HCT116 (cell line): ENCODE measurements around the gene OR4K2. TPM values are rescaled to one million over a fixed set of nuclear protein-coding genes. Genes with fewer than 3 reads are reported as not detected.

Experiments
- ATAC-seq: fragments of 200-7000 bp; cut with Tn5 transposase; 2 replicates; pipeline ENCODE4 v1.9.1; 2020; ENCODE audit warnings: mild to moderate bottlenecking, moderate library complexity
- BruUV-seq: library from RNA; stranded (reverse); fragments of 400-500 nt; replicated peaks from 2 replicates; lab custom pipeline; 2021; lab: Mats Ljungman, UMichigan
- CTCF ChIA-PET: fragments of 300-600 bp; sonication (Branson Sonifier 250); formaldehyde crosslinking; loops from one replicate; lab custom pipeline; 2021; ENCODE audit warnings: antibody characterized with exemption; lab: Charles Lee
- POLR2A ChIA-PET: fragments of 300-600, 350-600 bp; sonication (Branson Sonifier 250); formaldehyde crosslinking; loops from one replicate; lab custom pipeline; 2021; ENCODE audit warnings: antibody characterized with exemption; lab: Charles Lee
- RAD21 ChIA-PET, 2 experiments: fragments of 300-600 bp; sonication (Branson Sonifier 250); formaldehyde crosslinking; loops; one replicate each; lab custom pipeline; 2023; ENCODE audit warnings: low total read pairs in 2 of 2; ENCODE audit not compliant: uncharacterized antibody in 2 of 2, unreplicated experiment in 2 of 2, low non-redundant PET in 1 of 2; lab: Charles Lee
- DNase-seq: peaks from one replicate; pipeline ENCODE4 v3.0.0-alpha.2; 2010; ENCODE audit warnings: low read depth, low spot score
- H2AFZ ChIP-seq: fragments of 200-600 bp; shearing (Covaris generic), sonication (generic); 2 replicates; pipeline ENCODE4 v1.6.1; 2017; ENCODE audit warnings: low read depth, mixed run types, mixed read lengths, antibody characterized with exemption, low read length; ENCODE audit not compliant: poor library complexity, severe bottlenecking
- H3K27ac ChIP-seq: 2 replicates; pipeline ENCODE4 v1.5.1; 2012; ENCODE audit warnings: low read depth, low read length
- H3K27me3 ChIP-seq: fragments of 200-600 bp; sonication (generic); 2 replicates; pipeline ENCODE4 v1.6.1; 2016; ENCODE audit warnings: mixed run types, low read length, mixed read lengths; ENCODE audit not compliant: insufficient read depth
- H3K36me3 ChIP-seq, 2 experiments: fragments of 200-500 bp in 1 of 2; fragments of 200-600 bp in 1 of 2; sonication (Bioruptor generic) in 1 of 2; sonication (generic) in 1 of 2; 2 replicates each; pipeline versions ENCODE4 v1.5.1 to v1.6.1; 2014 to 2016; ENCODE audit warnings: low read length in 2 of 2, inconsistent platforms in 1 of 2, mixed read lengths in 1 of 2, mixed run types in 1 of 2; ENCODE audit not compliant: insufficient read depth in 2 of 2, control insufficient read depth in 1 of 2
- H3K4me1 ChIP-seq, 2 experiments: fragments of 200-600 bp in 1 of 2; sonication (generic) in 1 of 2; 2 replicates each; pipeline versions ENCODE4 v1.5.1 to v1.6.1; 2012 to 2017; ENCODE audit warnings: low read length in 2 of 2, inconsistent platforms in 1 of 2, mild to moderate bottlenecking in 1 of 2, mixed read lengths in 1 of 2, mixed run types in 1 of 2, moderate library complexity in 1 of 2; ENCODE audit not compliant: insufficient read depth in 2 of 2, control insufficient read depth in 1 of 2
- H3K4me2 ChIP-seq: fragments of 200-600 bp; sonication (generic); 2 replicates; pipeline ENCODE4 v1.6.1; 2017; ENCODE audit warnings: mixed run types, low read length, mixed read lengths
- H3K4me3 ChIP-seq, 2 experiments: fragments of 200-600 bp in 1 of 2; sonication (generic) in 1 of 2; replicated peaks in 1 of 2; 2 replicates each; pipeline ENCODE4 v1.5.1; 2011 to 2016; ENCODE audit warnings: low read length in 2 of 2, control low read depth in 1 of 2, low read depth in 1 of 2, mild to moderate bottlenecking in 1 of 2, mixed read lengths in 1 of 2, mixed run types in 1 of 2
- H3K79me2 ChIP-seq: fragments of 200-600 bp; sonication (generic); 2 replicates; pipeline ENCODE4 v1.6.1; 2017; ENCODE audit warnings: mild to moderate bottlenecking, mixed run types, low read length, moderate library complexity, mixed read lengths; ENCODE audit not compliant: insufficient read depth
- H3K9ac ChIP-seq: fragments of 200-600 bp; sonication (generic); 2 replicates; pipeline ENCODE4 v1.6.1; 2016; ENCODE audit warnings: low read length, mixed read lengths
- H3K9me2 ChIP-seq: fragments of 200-600 bp; sonication (generic), shearing (Covaris generic); 2 replicates; pipeline ENCODE4 v1.6.1; 2017; ENCODE audit warnings: mixed run types, mild to moderate bottlenecking, moderate library complexity; ENCODE audit not compliant: insufficient read depth
- H3K9me3 ChIP-seq, 2 experiments: fragments of 200-500 bp in 1 of 2; fragments of 200-600 bp in 1 of 2; sonication (Bioruptor generic) in 1 of 2; sonication (generic) in 1 of 2; 2 replicates each; pipeline ENCODE4 v1.6.1; 2014 to 2017; ENCODE audit warnings: low read length in 2 of 2, mixed read lengths in 2 of 2, inconsistent platforms in 1 of 2, low read depth in 1 of 2, mild to moderate bottlenecking in 1 of 2, mixed run types in 1 of 2, moderate library complexity in 1 of 2; ENCODE audit not compliant: control insufficient read depth in 1 of 2, insufficient read depth in 1 of 2
- H4K20me1 ChIP-seq: fragments of 200-600 bp; sonication (generic), shearing (Covaris generic); 2 replicates; pipeline ENCODE4 v1.6.1; 2017; ENCODE audit warnings: mixed run types, mild to moderate bottlenecking, moderate library complexity; ENCODE audit not compliant: insufficient read depth
- CBX3 ChIP-seq: IDR thresholded peaks from 2 replicates; pipeline ENCODE4 v1.6.1; 2012; ENCODE audit warnings: low read depth
- EGR1 ChIP-seq: IDR thresholded peaks from 2 replicates; pipeline ENCODE4 v1.6.1; 2012; ENCODE audit warnings: low read depth
- ELF1 ChIP-seq: IDR thresholded peaks from 2 replicates; pipeline ENCODE4 v1.6.1; 2012; ENCODE audit warnings: low read depth, borderline replicate concordance
- EZH2 ChIP-seq: fragments of 200-600 bp; sonication (generic); IDR thresholded peaks from 2 replicates; pipeline ENCODE4 v1.6.1; 2017; ENCODE audit warnings: antibody characterized with exemption, mixed run types
- EZH2phosphoT487 ChIP-seq: fragments of 200-600 bp; IDR thresholded peaks from 2 replicates; pipeline ENCODE4 v1.6.1; 2018; ENCODE audit warnings: antibody characterized with exemption, borderline replicate concordance
- FOSL1 ChIP-seq: IDR thresholded peaks from 2 replicates; pipeline ENCODE4 v1.6.1; 2012; ENCODE audit warnings: low read depth
- POLR2A ChIP-seq: IDR thresholded peaks from 2 replicates; pipeline ENCODE4 v1.7.0; 2011; ENCODE audit warnings: borderline replicate concordance; ENCODE audit not compliant: insufficient read depth, insufficient read length; ENCODE audit errors: extremely low read depth
- POLR2AphosphoS5 ChIP-seq: IDR thresholded peaks from 2 replicates; pipeline ENCODE4 v1.6.1; 2011; ENCODE audit warnings: mild to moderate bottlenecking, low read depth, low read length, moderate library complexity
- RAD21 ChIP-seq: IDR thresholded peaks from 2 replicates; pipeline ENCODE4 v1.6.1; 2012; ENCODE audit warnings: low read depth, mild to moderate bottlenecking
- SP1 ChIP-seq: IDR thresholded peaks from 2 replicates; pipeline ENCODE4 v1.6.1; 2012; ENCODE audit warnings: low read depth
- ZBTB33 ChIP-seq: IDR thresholded peaks from 2 replicates; pipeline ENCODE4 v1.6.1; 2011; ENCODE audit warnings: mild to moderate bottlenecking, low read length, moderate library complexity; ENCODE audit not compliant: insufficient replicate concordance; ENCODE audit errors: extremely low read depth
- ZFX ChIP-seq: fragments of 450-650 bp; IDR thresholded peaks from 2 replicates; pipeline ENCODE4 v1.6.1; 2017
- intact Hi-C: fragments of 100-400 bp; cut with micrococcal nuclease; formaldehyde crosslinking; loops from 2 replicates; pipeline ENCODE4 v1.10.0; 2022
- total RNA-seq: library from RNA; stranded (reverse); gene quantifications from one replicate; pipeline ENCODE4 v1.2.1, GENCODE V29; 2021; ENCODE audit not compliant: unreplicated experiment

OR4K2 gene
- total RNA-seq, 1 experiment from 2014 or later = not detected

- no peak overlapping the region for H3K27ac ChIP-seq
- ChIA-PET RAD21 (no interaction called here), POLR2A (no interaction called here)
- no peaks in the 10 kb centered on the region for H3K9me2 ChIP-seq
- intact Hi-C loops = no loop called here
- peaks cover 29 to 44% of the 10 kb centered on the region in 2 experiments; a peak in 3 of 4 replicates for H3K9me3 ChIP-seq
- no peak overlapping the region for H2AFZ ChIP-seq
- no peaks in the 10 kb centered on the region for H3K4me1 ChIP-seq
- TF ChIP-seq RAD21 (no peak), CBX3 (no peak), FOSL1 (no peak), EGR1 (no peak), ELF1 (no peak), EZH2 (no peak), ZFX (no peak), ZBTB33 (no peak), POLR2AphosphoS5 (no peak), EZH2phosphoT487 (no peak), POLR2A (no peak), SP1 (no peak)
- TF ChIP-seq, all 23 proteins: peak for 0
- Histone ChIP-seq H4K20me1 (no peaks in the 10 kb centered on the region), H3K9ac (no peak overlapping the region), H3K4me3 (no peak overlapping the region), H3K79me2 (no peaks in the 10 kb centered on the region), H3K4me2 (no peak overlapping the region), H3K27me3 (no peaks in the 10 kb centered on the region), H3K36me3 (no peaks in the 10 kb centered on the region)
- DNase-seq (no peak), ATAC-seq (no peak)
- no TSS peak for BruUV-seq
- CTCF ChIA-PET = no interaction called here
Observed at GRCh38 chr14:19918553-19919264, 43.8 kb downstream of the OR4K2 start.
